ENCODE data around the gene S1PR3. TPM values are rescaled to one million over a fixed set of nuclear protein-coding genes. Genes with fewer than 3 reads are reported as not detected.

Gene S1PR3
- total and polyA plus RNA-seq, 5 donors from 2014 or later, result 0.08 TPM; not detected in 4

DNA sequence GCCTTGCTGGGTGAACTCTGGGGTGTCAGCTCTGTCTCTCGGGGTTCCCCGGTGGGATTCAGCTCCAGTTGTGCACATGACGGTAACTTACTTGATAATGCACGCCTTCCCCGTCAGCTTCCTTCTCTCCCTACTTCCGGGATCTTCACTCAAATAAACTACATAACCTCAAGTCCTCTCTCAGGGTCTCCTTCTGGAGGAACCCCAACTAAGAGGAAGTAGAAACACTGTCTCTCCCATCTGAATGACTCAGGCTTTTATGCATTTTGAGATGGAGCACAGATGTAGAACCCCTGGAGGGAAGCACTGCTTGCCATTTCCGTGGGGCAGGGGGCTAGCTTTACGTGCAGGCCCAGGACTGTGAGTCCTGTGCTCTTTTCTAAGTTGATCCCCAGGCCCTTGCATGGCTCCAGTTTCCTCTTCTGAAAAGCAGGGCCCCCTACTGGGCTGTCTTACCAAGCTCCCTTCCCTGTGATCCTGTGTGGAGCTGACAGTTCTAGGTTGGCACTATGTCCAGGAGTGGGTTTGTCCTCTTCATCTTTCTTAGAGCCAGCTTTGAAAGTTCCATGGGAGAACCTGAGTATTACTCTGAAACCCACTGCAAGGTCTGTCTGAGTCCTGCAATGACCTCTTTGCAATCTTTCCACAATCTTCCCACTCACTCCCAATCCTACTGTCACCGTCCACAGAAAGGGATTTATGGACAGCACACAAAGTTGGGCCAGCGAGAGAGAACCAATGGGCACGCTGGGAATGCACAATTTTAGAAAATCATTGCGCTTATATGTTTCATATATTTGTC, 17.7 kb downstream of the S1PR3 start:
- ATAC-seq (ENCODE audit: low read depth in 2 of 2) (no peak), DNase-seq (no peak)
- Histone ChIP-seq H3K9me3 (ENCODE audit: control insufficient read depth in 2 of 2, low read length in 2 of 2) (no peaks in the 10 kb centered on the region), H3K27ac (ENCODE audit: insufficient read depth, low read length, poor library complexity, severe bottlenecking) (no peak overlapping the region), H3K4me3 (ENCODE audit: low read depth, low read length) (no peak overlapping the region), H3K36me3 (ENCODE audit: control insufficient read depth, insufficient read depth, low read length) (no peaks in the 10 kb centered on the region), H3K4me1 (ENCODE audit: control insufficient read depth, insufficient read depth, low read length, poor library complexity, severe bottlenecking) (no peaks in the 10 kb centered on the region), H3K27me3 (ENCODE audit: control insufficient read depth, insufficient read depth, low read length) (peaks cover 2% of the 10 kb centered on the region)
- Mint-ChIP-seq H3K27me3 (peaks cover 10% of the 10 kb centered on the region), H3K4me3 (no peak overlapping the region), H3K9me3 (peaks cover 0 to 2% (median 0%) of the 10 kb centered on the region in 7 donors), H3K4me1 (no peaks in the 10 kb centered on the region), H3K27ac (no peak overlapping the region), H3K36me3 (no peaks in the 10 kb centered on the region)

GRCh38 chr9:89009546-89009840, 18.2 kb downstream of the S1PR3 start:
- Mint-ChIP-seq H3K36me3 (no peaks in the 10 kb centered on the region), H3K4me1 (no peaks in the 10 kb centered on the region), H3K27ac (no peak overlapping the region), H3K27me3 (peaks cover 11% of the 10 kb centered on the region), H3K9me3 (peaks cover 0 to 2% (median 0%) of the 10 kb centered on the region in 7 donors), H3K4me3 (no peak overlapping the region)
- Histone ChIP-seq H3K4me1 (ENCODE audit: control insufficient read depth, insufficient read depth, low read length, poor library complexity, severe bottlenecking) (no peaks in the 10 kb centered on the region), H3K27me3 (ENCODE audit: control insufficient read depth, insufficient read depth, low read length) (peaks cover 2% of the 10 kb centered on the region), H3K36me3 (ENCODE audit: control insufficient read depth, insufficient read depth, low read length) (no peaks in the 10 kb centered on the region), H3K4me3 (ENCODE audit: low read depth, low read length) (no peak overlapping the region), H3K27ac (ENCODE audit: insufficient read depth, low read length, poor library complexity, severe bottlenecking) (no peak overlapping the region), H3K9me3 (ENCODE audit: control insufficient read depth in 2 of 2, low read length in 2 of 2) (no peaks in the 10 kb centered on the region)
- DNase-seq, result no peak
- ATAC-seq (ENCODE audit: low read depth in 2 of 2), result no peak

GRCh38 chr9:89010056-89010455, 18.8 kb downstream of the S1PR3 start:
- Mint-ChIP-seq H3K27me3 (peaks cover 15% of the 10 kb centered on the region), H3K9me3 (peaks cover 0 to 2% (median 0%) of the 10 kb centered on the region in 7 donors), H3K36me3 (no peaks in the 10 kb centered on the region), H3K4me3 (no peak overlapping the region), H3K27ac (no peak overlapping the region), H3K4me1 (no peaks in the 10 kb centered on the region)
- no peak overlapping the region for H3K27ac ChIP-seq (ENCODE audit: insufficient read depth, low read length, poor library complexity, severe bottlenecking)
- no peaks in the 10 kb centered on the region for H3K4me1 ChIP-seq (ENCODE audit: control insufficient read depth, insufficient read depth, low read length, poor library complexity, severe bottlenecking)
- H3K27me3 ChIP-seq (ENCODE audit: control insufficient read depth, insufficient read depth, low read length), result peaks cover 2% of the 10 kb centered on the region
- no peaks in the 10 kb centered on the region for H3K36me3 ChIP-seq (ENCODE audit: control insufficient read depth, insufficient read depth, low read length)
- ATAC-seq (ENCODE audit: low read depth in 2 of 2) (no peak), DNase-seq (no peak)
- H3K4me3 ChIP-seq (ENCODE audit: low read depth, low read length), result no peak overlapping the region
- no peaks in the 10 kb centered on the region for H3K9me3 ChIP-seq (ENCODE audit: control insufficient read depth in 2 of 2, low read length in 2 of 2)

GRCh38 chr9:89010526-89011111, 19.4 kb downstream of the S1PR3 start:
- Mint-ChIP-seq H3K36me3 (no peaks in the 10 kb centered on the region), H3K27me3 (peaks cover 17% of the 10 kb centered on the region), H3K4me3 (no peak overlapping the region), H3K27ac (no peak overlapping the region), H3K9me3 (peaks cover 0 to 2% (median 0%) of the 10 kb centered on the region in 7 donors), H3K4me1 (no peaks in the 10 kb centered on the region)
- Histone ChIP-seq H3K9me3 (ENCODE audit: control insufficient read depth in 2 of 2, low read length in 2 of 2) (no peaks in the 10 kb centered on the region), H3K4me1 (ENCODE audit: control insufficient read depth, insufficient read depth, low read length, poor library complexity, severe bottlenecking) (no peaks in the 10 kb centered on the region), H3K27ac (ENCODE audit: insufficient read depth, low read length, poor library complexity, severe bottlenecking) (no peak overlapping the region), H3K36me3 (ENCODE audit: control insufficient read depth, insufficient read depth, low read length) (no peaks in the 10 kb centered on the region), H3K4me3 (ENCODE audit: low read depth, low read length) (no peak overlapping the region), H3K27me3 (ENCODE audit: control insufficient read depth, insufficient read depth, low read length) (peaks cover 2% of the 10 kb centered on the region)
- ATAC-seq (ENCODE audit: low read depth in 2 of 2), result no peak
- no peak for DNase-seq

GRCh38 chr9:89011683-89012082, 20.4 kb downstream of the S1PR3 start:
- no peaks in the 10 kb centered on the region for H3K9me3 ChIP-seq (ENCODE audit: control insufficient read depth in 2 of 2, low read length in 2 of 2)
- H3K27ac ChIP-seq (ENCODE audit: insufficient read depth, low read length, poor library complexity, severe bottlenecking), result no peak overlapping the region
- peaks cover 24% of the 10 kb centered on the region for H3K27me3 Mint-ChIP-seq
- H3K36me3 Mint-ChIP-seq, result no peaks in the 10 kb centered on the region
- ATAC-seq (ENCODE audit: low read depth in 2 of 2) (no peak), DNase-seq (no peak)
- peaks cover 0 to 2% (median 0%) of the 10 kb centered on the region in 7 donors for H3K9me3 Mint-ChIP-seq
- H3K27me3 ChIP-seq (ENCODE audit: control insufficient read depth, insufficient read depth, low read length), result no peaks in the 10 kb centered on the region
- no peak overlapping the region for H3K27ac Mint-ChIP-seq
- no peak overlapping the region for H3K4me3 ChIP-seq (ENCODE audit: low read depth, low read length)
- H3K4me1 Mint-ChIP-seq, result no peaks in the 10 kb centered on the region
- H3K4me3 Mint-ChIP-seq, result no peak overlapping the region
- H3K36me3 ChIP-seq (ENCODE audit: control insufficient read depth, insufficient read depth, low read length), result no peaks in the 10 kb centered on the region
- no peaks in the 10 kb centered on the region for H3K4me1 ChIP-seq (ENCODE audit: control insufficient read depth, insufficient read depth, low read length, poor library complexity, severe bottlenecking)

DNA sequence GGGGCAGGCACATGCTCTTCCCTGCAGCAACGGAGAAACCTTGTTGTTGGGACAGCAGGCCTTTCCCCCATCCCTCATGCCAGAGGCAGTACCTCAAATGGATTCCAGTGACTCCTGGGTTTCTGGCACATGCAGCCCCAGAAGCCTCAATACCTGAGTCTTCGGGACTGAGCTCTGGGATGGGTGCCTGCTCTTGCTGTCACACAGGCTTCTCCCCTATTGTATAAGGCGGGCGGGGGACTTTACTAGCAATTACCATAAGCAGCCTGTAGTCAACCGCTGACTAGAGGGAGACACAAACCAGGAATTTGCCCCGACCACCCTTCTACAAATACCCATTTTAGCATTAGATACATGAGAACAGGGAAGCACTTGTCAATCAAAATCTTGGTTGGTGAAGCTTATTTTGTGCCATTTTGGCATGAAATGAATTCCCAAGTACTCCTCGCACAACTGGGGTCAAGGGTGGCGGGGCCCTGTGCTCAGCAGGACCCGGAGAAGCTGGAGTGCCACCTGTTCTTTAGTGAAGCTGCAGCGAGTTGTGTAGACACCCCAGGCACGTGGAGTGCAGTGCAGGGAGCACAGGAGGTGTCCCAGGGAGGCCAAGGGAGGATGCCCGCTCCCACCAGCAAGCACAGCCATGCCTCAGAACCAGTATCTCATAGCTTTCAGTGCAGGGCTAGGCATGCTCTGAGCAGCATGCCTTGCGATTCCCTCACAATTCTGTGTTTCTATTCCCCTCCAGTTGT, 21.2 kb downstream of the S1PR3 start:
- Mint-ChIP-seq H3K27ac (no peak overlapping the region), H3K27me3 (peaks cover 23% of the 10 kb centered on the region), H3K4me3 (no peak overlapping the region), H3K36me3 (no peaks in the 10 kb centered on the region), H3K4me1 (no peaks in the 10 kb centered on the region), H3K9me3 (peaks cover 0 to 2% (median 0%) of the 10 kb centered on the region in 7 donors)
- no peak overlapping the region for H3K4me3 ChIP-seq (ENCODE audit: low read depth, low read length)
- H3K4me1 ChIP-seq (ENCODE audit: control insufficient read depth, insufficient read depth, low read length, poor library complexity, severe bottlenecking), result no peaks in the 10 kb centered on the region
- ATAC-seq (ENCODE audit: low read depth in 2 of 2), result no peak
- no peaks in the 10 kb centered on the region for H3K27me3 ChIP-seq (ENCODE audit: control insufficient read depth, insufficient read depth, low read length)
- H3K36me3 ChIP-seq (ENCODE audit: control insufficient read depth, insufficient read depth, low read length), result no peaks in the 10 kb centered on the region
- no peak overlapping the region for H3K27ac ChIP-seq (ENCODE audit: insufficient read depth, low read length, poor library complexity, severe bottlenecking)
- no peak for DNase-seq
- H3K9me3 ChIP-seq (ENCODE audit: control insufficient read depth in 2 of 2, low read length in 2 of 2), result no peaks in the 10 kb centered on the region

DNA sequence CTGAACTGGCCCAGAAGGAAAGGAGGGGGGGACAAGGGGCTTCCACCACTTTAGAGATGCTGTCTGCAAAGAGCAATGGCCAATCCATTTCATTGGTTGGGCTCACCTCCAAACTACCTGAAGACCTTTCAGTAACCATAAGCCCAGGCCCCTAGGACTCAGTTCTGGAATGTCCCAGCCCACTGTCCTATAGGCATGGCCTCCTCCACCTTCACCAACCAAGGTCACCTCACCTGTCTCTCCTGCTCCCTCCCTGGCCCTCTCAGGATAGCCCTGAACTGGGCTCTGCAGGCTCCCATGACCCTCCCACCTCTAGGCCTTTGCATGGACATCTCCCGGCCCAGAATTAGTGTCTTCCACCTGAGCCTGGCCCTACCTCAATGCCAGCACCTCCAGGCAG, 22.4 kb downstream of the S1PR3 start:
- Mint-ChIP-seq H3K9me3 (peaks cover 0 to 2% (median 0%) of the 10 kb centered on the region in 7 donors), H3K36me3 (no peaks in the 10 kb centered on the region), H3K4me1 (no peaks in the 10 kb centered on the region), H3K4me3 (no peak overlapping the region), H3K27ac (no peak overlapping the region), H3K27me3 (peaks cover 20% of the 10 kb centered on the region)
- Histone ChIP-seq H3K4me1 (ENCODE audit: control insufficient read depth, insufficient read depth, low read length, poor library complexity, severe bottlenecking) (no peaks in the 10 kb centered on the region), H3K9me3 (ENCODE audit: control insufficient read depth in 2 of 2, low read length in 2 of 2) (no peaks in the 10 kb centered on the region), H3K27me3 (ENCODE audit: control insufficient read depth, insufficient read depth, low read length) (no peaks in the 10 kb centered on the region), H3K36me3 (ENCODE audit: control insufficient read depth, insufficient read depth, low read length) (no peaks in the 10 kb centered on the region), H3K27ac (ENCODE audit: insufficient read depth, low read length, poor library complexity, severe bottlenecking) (no peak overlapping the region), H3K4me3 (ENCODE audit: low read depth, low read length) (no peak overlapping the region)
- ATAC-seq (ENCODE audit: low read depth in 2 of 2), result no peak
- DNase-seq, result no peak
